ENCODE measurements around the gene SLC36A2. TPM values are rescaled to one million over a fixed set of nuclear protein-coding genes. Genes with fewer than 3 reads are reported as not detected.

Gene SLC36A2
- total and polyA plus RNA-seq, 5 donors, result 0.14 TPM; not detected in 4

Other genes with a start within 250 kb of the SLC36A2 start
- 100 to 1,000 TPM; 220 to 238 (median 232) TPM for gene ANXA6, start 189.8 kb downstream of the SLC36A2 start, total RNA-seq
- gene ANXA6, start 189.8 kb downstream of the SLC36A2 start, polyA plus RNA-seq, result 203 TPM
- gene CCDC69, start 123.5 kb downstream of the SLC36A2 start, total RNA-seq, result 100 to 1,000 TPM; 167 to 194 (median 190) TPM
- gene CCDC69, start 123.5 kb downstream of the SLC36A2 start, polyA plus RNA-seq, result 244 TPM
- gene GM2A, start 94.4 kb downstream of the SLC36A2 start, total RNA-seq, result 10 to 100 TPM; 30.1 to 43.4 (median 35.3) TPM
- 27.7 TPM for gene GM2A, start 94.4 kb downstream of the SLC36A2 start, polyA plus RNA-seq
- gene SLC36A3, start 43.8 kb downstream of the SLC36A2 start, total RNA-seq, result not detected
- not detected for gene SLC36A3, start 43.8 kb downstream of the SLC36A2 start, polyA plus RNA-seq
- gene SLC36A1, start 100.0 kb upstream of the SLC36A2 start, total RNA-seq, result 1 to 10 TPM; 3.0 to 6.2 (median 5.1) TPM
- 1.3 TPM for gene SLC36A1, start 100.0 kb upstream of the SLC36A2 start, polyA plus RNA-seq
- under 1 TPM in 1 of 4 donors, not detected in 3; 0.03 TPM for gene FAT2, start 243.8 kb upstream of the SLC36A2 start, total RNA-seq
- gene FAT2, start 243.8 kb upstream of the SLC36A2 start, polyA plus RNA-seq, result under 0.01 TPM